ENCODE measurements around the gene DLX1. TPM values are rescaled to one million over a fixed set of nuclear protein-coding genes. Genes with fewer than 3 reads are reported as not detected.

Gene DLX1
- total RNA-seq, 1 donor from 2014 or later: 0.61 TPM

GRCh38 chr2:172120118-172120517 lies 34.8 kb downstream of the DLX1 start:
- Mint-ChIP-seq H3K4me3 (ENCODE audit: unreplicated experiment) (no peak overlapping the region), H3K4me1 (ENCODE audit: low read depth, unreplicated experiment) (no peaks in the 10 kb centered on the region), H3K9me3 (ENCODE audit: unreplicated experiment) (peaks cover 1% of the 10 kb centered on the region), H3K27me3 (ENCODE audit: unreplicated experiment) (no peaks in the 10 kb centered on the region), H3K36me3 (ENCODE audit: unreplicated experiment) (no peaks in the 10 kb centered on the region), H3K27ac (ENCODE audit: unreplicated experiment) (no peak overlapping the region)
- no peak for DNase-seq
- TF ChIP-seq CTCF (IDR thresholded peaks at IDR 0.05; ENCODE audit: partially characterized antibody, unreplicated experiment): no peak

GRCh38 chr2:172128484-172128883 lies 43.2 kb downstream of the DLX1 start:
- Mint-ChIP-seq H3K4me1 (ENCODE audit: low read depth, unreplicated experiment) (no peaks in the 10 kb centered on the region), H3K9me3 (ENCODE audit: unreplicated experiment) (peaks cover 1% of the 10 kb centered on the region), H3K27ac (ENCODE audit: unreplicated experiment) (no peak overlapping the region), H3K27me3 (ENCODE audit: unreplicated experiment) (peaks cover 2% of the 10 kb centered on the region), H3K4me3 (ENCODE audit: unreplicated experiment) (no peak overlapping the region), H3K36me3 (ENCODE audit: unreplicated experiment) (no peaks in the 10 kb centered on the region)
- no peak for DNase-seq
- TF ChIP-seq CTCF (IDR thresholded peaks at IDR 0.05; ENCODE audit: partially characterized antibody, unreplicated experiment): no peak

GRCh38 chr2:172129404-172129803 lies 44.1 kb downstream of the DLX1 start:
- Mint-ChIP-seq H3K27ac (ENCODE audit: unreplicated experiment) (no peak overlapping the region), H3K4me1 (ENCODE audit: low read depth, unreplicated experiment) (no peaks in the 10 kb centered on the region), H3K4me3 (ENCODE audit: unreplicated experiment) (no peak overlapping the region), H3K36me3 (ENCODE audit: unreplicated experiment) (no peaks in the 10 kb centered on the region), H3K9me3 (ENCODE audit: unreplicated experiment) (no peaks in the 10 kb centered on the region), H3K27me3 (ENCODE audit: unreplicated experiment) (peaks cover 2% of the 10 kb centered on the region)
- DNase-seq: no peak
- no peak for TF ChIP-seq CTCF (IDR thresholded peaks at IDR 0.05; ENCODE audit: partially characterized antibody, unreplicated experiment)

- no peak overlapping the region for H3K27ac Mint-ChIP-seq (ENCODE audit: unreplicated experiment)
- DNase-seq: no peak
- H3K4me3 Mint-ChIP-seq (ENCODE audit: unreplicated experiment): no peak overlapping the region
- no peak for TF ChIP-seq CTCF (IDR thresholded peaks at IDR 0.05; ENCODE audit: partially characterized antibody, unreplicated experiment)
- H3K36me3 Mint-ChIP-seq (ENCODE audit: unreplicated experiment): no peaks in the 10 kb centered on the region
- H3K4me1 Mint-ChIP-seq (ENCODE audit: low read depth, unreplicated experiment): no peaks in the 10 kb centered on the region
- no peaks in the 10 kb centered on the region for H3K9me3 Mint-ChIP-seq (ENCODE audit: unreplicated experiment)
- H3K27me3 Mint-ChIP-seq (ENCODE audit: unreplicated experiment): peaks cover 2% of the 10 kb centered on the region
Observed at GRCh38 chr2:172131713-172132555, 46.6 kb downstream of the DLX1 start.

- Mint-ChIP-seq H3K27ac (ENCODE audit: unreplicated experiment) (no peak overlapping the region), H3K27me3 (ENCODE audit: unreplicated experiment) (peaks cover 2% of the 10 kb centered on the region)
Observed at GRCh38 chr2:172134270-172134669, 49.0 kb downstream of the DLX1 start.

More at GRCh38 chr2:172134270-172134669, 49.0 kb downstream of the DLX1 start:
- Mint-ChIP-seq H3K9me3 (ENCODE audit: unreplicated experiment) (no peaks in the 10 kb centered on the region), H3K36me3 (ENCODE audit: unreplicated experiment) (peaks cover 5% of the 10 kb centered on the region), H3K4me1 (ENCODE audit: low read depth, unreplicated experiment) (no peaks in the 10 kb centered on the region), H3K4me3 (ENCODE audit: unreplicated experiment) (no peak overlapping the region)
- TF ChIP-seq CTCF (IDR thresholded peaks at IDR 0.05; ENCODE audit: partially characterized antibody, unreplicated experiment): no peak
- DNase-seq: no peak

Data from glutamatergic neuron (in vitro differentiated cells).